B cell (primary cell): ENCODE data around the gene PCDH7. TPM values are rescaled to one million over a fixed set of nuclear protein-coding genes. Genes with fewer than 3 reads are reported as not detected.

ENCODE experiments used
- ATAC-seq: fragments of 200-7000 bp; cut with Tn5 transposase; one replicate; pipeline ENCODE4 v1.10.0; 2021; ENCODE audit warnings: low read depth, mild to moderate bottlenecking, moderate number of reproducible peaks, moderate library complexity
- CTCF ChIA-PET: fragments of 350-600 bp; sonication (Branson Sonifier 250); formaldehyde crosslinking; loops from one replicate; lab custom pipeline; 2021; ENCODE audit warnings: antibody characterized with exemption, inconsistent platforms; lab: Charles Lee
- POLR2A ChIA-PET: fragments of 350-600 bp; sonication (Branson Sonifier 250); formaldehyde crosslinking; loops from one replicate; lab custom pipeline; 2021; ENCODE audit warnings: antibody characterized with exemption; lab: Charles Lee
- DNase-seq: peaks from one replicate; pipeline ENCODE4 v3.0.0; 2013
- H2AFZ ChIP-seq: 2 replicates; pipeline ENCODE4 v1.6.1; 2012; ENCODE audit warnings: mild to moderate bottlenecking, low read depth, low read length; ENCODE audit not compliant: insufficient read depth, poor library complexity, severe bottlenecking
- H3K27ac ChIP-seq, 2 donors: 1 replicate in 1 of 2; 2 replicates in 1 of 2; pipeline ENCODE4 v1.5.1; 2012 to 2013; ENCODE audit warnings: low read length in 2 of 2, mild to moderate bottlenecking in 2 of 2, moderate library complexity in 1 of 2
- H3K27me3 ChIP-seq, 4 experiments: fragments of 200-600 bp in 1 of 4; sonication (generic) in 1 of 4; replicated peaks in 1 of 4; 1 replicate in 2 of 4; 2 replicates in 2 of 4; pipeline versions ENCODE4 v1.6.1 to v1.7.0; 2013 to 2016; ENCODE audit warnings: low read length in 3 of 4, mild to moderate bottlenecking in 2 of 4, mixed read lengths in 1 of 4, moderate library complexity in 1 of 4; ENCODE audit not compliant: insufficient read depth in 4 of 4, control insufficient read depth in 3 of 4; ENCODE audit errors: control extremely low read depth in 1 of 4
- H3K36me3 ChIP-seq, 2 experiments: replicated peaks in 1 of 2; 1 replicate in 1 of 2; 2 replicates in 1 of 2; pipeline versions ENCODE4 v1.6.1 to v1.7.1; 2013; ENCODE audit warnings: low read length in 1 of 2; ENCODE audit not compliant: insufficient read depth in 2 of 2, control insufficient read depth in 1 of 2; ENCODE audit errors: control extremely low read depth in 1 of 2, extremely low read depth in 1 of 2
- H3K4me1 ChIP-seq, 2 donors: fragments of 200-600 bp in 1 of 2; sonication (generic) in 1 of 2; 1 replicate in 1 of 2; 2 replicates in 1 of 2; pipeline versions ENCODE4 v1.5.1 to v1.6.1; 2013 to 2017; ENCODE audit warnings: low read length in 2 of 2; ENCODE audit not compliant: control insufficient read depth in 2 of 2, insufficient read depth in 2 of 2
- H3K4me2 ChIP-seq: replicated peaks from 2 replicates; pipeline ENCODE3; 2012; ENCODE audit warnings: mild to moderate bottlenecking, low read depth, low read length; ENCODE audit not compliant: poor library complexity, severe bottlenecking
- H3K4me3 ChIP-seq, 5 experiments: fragments of 200-600 bp in 1 of 5; sonication (generic) in 1 of 5; 1 replicate in 3 of 5; 2 replicates in 2 of 5; pipeline versions ENCODE4 v1.5.1 to v1.7.0; 2011 to 2016; ENCODE audit warnings: low read length in 4 of 5, mild to moderate bottlenecking in 4 of 5, low read depth in 2 of 5, control low read depth in 1 of 5, moderate library complexity in 1 of 5; ENCODE audit not compliant: insufficient read depth in 1 of 5; ENCODE audit errors: control extremely low read depth in 1 of 5, extremely low read depth in 1 of 5
- H3K79me2 ChIP-seq: fragments of 200-600 bp; sonication (generic); one replicate; pipeline ENCODE4 v1.6.0; 2016; ENCODE audit warnings: low read length; ENCODE audit not compliant: control insufficient read depth, insufficient read depth
- H3K9ac ChIP-seq: fragments of 200-600 bp; sonication (generic); 2 replicates; pipeline ENCODE4 v1.6.1; 2017; ENCODE audit warnings: mild to moderate bottlenecking, low read length, moderate library complexity
- H3K9me3 ChIP-seq, 3 donors: one replicate each; pipeline versions ENCODE4 v1.6.1 to v1.7.1; 2013; ENCODE audit warnings: low read length in 2 of 3; ENCODE audit not compliant: control insufficient read depth in 2 of 3, insufficient read depth in 1 of 3; ENCODE audit errors: control extremely low read depth in 1 of 3
- H4K20me1 ChIP-seq: 2 replicates; pipeline ENCODE4 v1.6.0; 2012; ENCODE audit warnings: mild to moderate bottlenecking, low read length; ENCODE audit not compliant: insufficient read depth, control insufficient read depth, poor library complexity, severe bottlenecking
- H3K27ac Mint-ChIP-seq: one replicate; pipeline ENCODE4 v1.8.0; 2021; ENCODE audit warnings: mixed read lengths
- H3K27me3 Mint-ChIP-seq: one replicate; pipeline ENCODE4 v1.8.0; 2021; ENCODE audit warnings: mixed read lengths
- H3K4me1 Mint-ChIP-seq: one replicate; pipeline ENCODE4 v1.8.0; 2021; ENCODE audit warnings: mixed read lengths
- H3K4me3 Mint-ChIP-seq: one replicate; pipeline ENCODE4 v1.8.0; 2021; ENCODE audit warnings: mixed read lengths
- H3K9me3 Mint-ChIP-seq: one replicate; pipeline ENCODE4 v1.8.0; 2022; ENCODE audit warnings: mixed read lengths; ENCODE audit not compliant: insufficient read depth
- CTCF ChIP-seq: fragments of 200-600 bp; IDR thresholded peaks from one replicate; pipeline ENCODE4 v1.8.0; 2022; ENCODE audit warnings: antibody characterized with exemption, mild to moderate bottlenecking
- EZH2 ChIP-seq: IDR thresholded peaks from 2 replicates; pipeline ENCODE4 v1.6.1; 2012; ENCODE audit warnings: borderline replicate concordance, low read depth, mild to moderate bottlenecking, moderate library complexity, low read length; ENCODE audit not compliant: insufficient read depth, poor library complexity, severe bottlenecking
- WGBS: methylation state at CpG from one replicate; pipeline ENCODE4 v1.1.5; 2013; ENCODE audit warnings: missing lambda C conversion rate; ENCODE audit not compliant: insufficient coverage; 5-methylcytosine and 5-hydroxymethylcytosine counted together
- intact Hi-C: fragments of 100-400 bp; cut with micrococcal nuclease; formaldehyde crosslinking; loops from one replicate; pipeline ENCODE4 v1.10.0; 2022
- polyA plus RNA-seq: library from polyadenylated mRNA; depleted of rRNA; stranded (reverse); fragments of >200 nt; gene quantifications from 2 replicates; pipeline ENCODE4 v1.2.3, GENCODE V29; 2012
- total RNA-seq, 2 donors: library from RNA; stranded (reverse); fragments of 120-200 nt in 1 of 2; gene quantifications; 1 replicate in 1 of 2; 2 replicates in 1 of 2; pipeline versions ENCODE4 v1.2.3 to v1.2.4, GENCODE V29; 2013 to 2022

PCDH7 gene
- total and polyA plus RNA-seq, 2 donors (not counting 1 experiment from before 2014, with no cell fraction given) = not detected

GRCh38 chr4:30743897-30744296 lies 23.7 kb downstream of the PCDH7 start:
- Histone ChIP-seq H3K79me2 (no peaks in the 10 kb centered on the region), H3K27ac (no peak overlapping the region), H3K9ac (no peak overlapping the region), H3K4me3 (no peak overlapping the region), H3K4me2 (no peak overlapping the region), H3K36me3 (no peaks in the 10 kb centered on the region), H4K20me1 (no peaks in the 10 kb centered on the region), H3K4me1 (no peaks in the 10 kb centered on the region), H3K27me3 (no peaks in the 10 kb centered on the region), H2AFZ (no peak overlapping the region), H3K9me3 (no peaks in the 10 kb centered on the region)
- WGBS = 50% methylated on average over 2 of the region's 3 CpGs
- Mint-ChIP-seq H3K4me1 (no peaks in the 10 kb centered on the region), H3K27me3 (no peaks in the 10 kb centered on the region), H3K9me3 (no peaks in the 10 kb centered on the region), H3K4me3 (no peak overlapping the region), H3K27ac (no peak overlapping the region)
- intact Hi-C loops = no loop called here
- ChIA-PET POLR2A (no interaction called here), CTCF (no interaction called here)
- ATAC-seq = no peak
- TF ChIP-seq EZH2 (no peak), CTCF (no peak)
- DNase-seq = no peak

GRCh38 chr4:30744386-30744785 lies 24.2 kb downstream of the PCDH7 start:
- no peak overlapping the region for H3K4me2 ChIP-seq
- H3K36me3 ChIP-seq = no peaks in the 10 kb centered on the region
- ATAC-seq (no peak), DNase-seq (no peak)
- no peak overlapping the region for H3K4me3 Mint-ChIP-seq
- no peaks in the 10 kb centered on the region for H4K20me1 ChIP-seq
- H3K4me3 ChIP-seq = no peak overlapping the region
- H3K9me3 Mint-ChIP-seq = no peaks in the 10 kb centered on the region
- no peaks in the 10 kb centered on the region for H3K9me3 ChIP-seq
- no peak overlapping the region for H3K27ac Mint-ChIP-seq
- intact Hi-C loops = no loop called here
- H3K4me1 ChIP-seq = no peaks in the 10 kb centered on the region
- no peaks in the 10 kb centered on the region for H3K4me1 Mint-ChIP-seq
- ChIA-PET CTCF (no interaction called here), POLR2A (no interaction called here)
- no peaks in the 10 kb centered on the region for H3K79me2 ChIP-seq
- no peak overlapping the region for H2AFZ ChIP-seq
- no peak overlapping the region for H3K9ac ChIP-seq
- no peaks in the 10 kb centered on the region for H3K27me3 Mint-ChIP-seq
- no peak for TF ChIP-seq CTCF
- no peak for TF ChIP-seq EZH2
- H3K27ac ChIP-seq = no peak overlapping the region
- no peaks in the 10 kb centered on the region for H3K27me3 ChIP-seq
